H1 (cell line): Measurements from ENCODE around the gene CYLD. TPM values are rescaled to one million over a fixed set of nuclear protein-coding genes. Genes with fewer than 3 reads are reported as not detected.

Experiments
- ASH2L ChIP-seq: fragments of 200-600, 300-600 bp; sonication (generic); IDR thresholded peaks from one replicate; pipeline ENCODE4 v1.7.1; 2017; ENCODE audit warnings: low read length
- CTCF ChIP-seq, 3 experiments: IDR thresholded peaks; 1 replicate in 2 of 3; 2 replicates in 1 of 3; pipeline versions ENCODE4 v1.5.1 to v1.6.1; 2011; ENCODE audit warnings: low read length in 3 of 3, mild to moderate bottlenecking in 3 of 3, inconsistent platforms in 2 of 3, low read depth in 1 of 3, moderate library complexity in 1 of 3; ENCODE audit not compliant: insufficient read depth in 1 of 3; ENCODE audit errors: control extremely low read depth in 1 of 3
- JUND ChIP-seq: IDR thresholded peaks from 2 replicates; pipeline ENCODE4 v1.6.1; 2011; ENCODE audit warnings: mild to moderate bottlenecking, improper control_type of control experiment, low read length
- KDM4A ChIP-seq: IDR thresholded peaks from one replicate; pipeline ENCODE4 v1.7.1; 2012; ENCODE audit warnings: low read depth, mild to moderate bottlenecking, moderate library complexity, low read length, inconsistent platforms; ENCODE audit not compliant: severe bottlenecking
- KDM5A ChIP-seq: fragments of 200-600 bp; IDR thresholded peaks from 2 replicates; pipeline ENCODE4 v1.7.1; 2012; ENCODE audit warnings: mild to moderate bottlenecking, low read length, inconsistent platforms, mixed read lengths
- PHF8 ChIP-seq: fragments of 200-600 bp; sonication (generic); conservative IDR thresholded peaks from 2 replicates; pipeline ENCODE4 v1.7.1; 2012; ENCODE audit warnings: low read depth, mild to moderate bottlenecking, inconsistent platforms, low read length, moderate library complexity
- POLR2A ChIP-seq, 2 experiments: IDR thresholded peaks; 1 replicate in 1 of 2; 2 replicates in 1 of 2; pipeline ENCODE4 v1.6.1; 2011; ENCODE audit warnings: low read depth in 2 of 2, low read length in 2 of 2, mild to moderate bottlenecking in 2 of 2; ENCODE audit errors: control extremely low read depth in 1 of 2
- TAF7 ChIP-seq: optimal IDR thresholded peaks from 2 replicates; pipeline ENCODE3; 2011; ENCODE audit warnings: low read depth, mild to moderate bottlenecking, inconsistent platforms, low read length, moderate library complexity, borderline replicate concordance
- USF2 ChIP-seq: IDR thresholded peaks from 2 replicates; pipeline ENCODE4 v1.6.1; 2011; ENCODE audit warnings: low read length, improper control_type of control experiment
- polyA plus RNA-seq, 7 experiments: library from polyadenylated mRNA; depleted of rRNA in 3 of 7; stranded (reverse) in 5 of 7; unstranded in 2 of 7; fragments of >200 nt in 5 of 7; fragments of 200-250 nt in 2 of 7; gene quantifications; 1 replicate in 5 of 7; 2 replicates in 1 of 7; 4 replicates in 1 of 7; pipeline versions ENCODE4 v1.2.1 to v1.2.3, GENCODE V29; 2011 to 2013; ENCODE audit warnings: missing spikeins in 2 of 7, mixed read lengths in 2 of 7
- total RNA-seq: library from RNA; stranded (reverse); fragmentation: NEBNext Ultra II Directional; extraction: Animal tissue kit (Norgen Biotek cat#: 25700); gene quantifications from 2 replicates; pipeline ENCODE4 v1.2.1, GENCODE V29; 2021

The CYLD gene
- total and polyA plus RNA-seq, 2 of the 8 experiments (the other 6 are each of a cell fraction or from before 2014, with no cell fraction given), result 3.7 to 18.8 TPM

- no peak for TF ChIP-seq USF2
- no peak for TF ChIP-seq JUND
- TF ChIP-seq TAF7, result no peak
- no peak for TF ChIP-seq ASH2L
- TF ChIP-seq CTCF (IDR thresholded peaks at IDR 0.05; ENCODE audit: control extremely low read depth in 1 of 3, insufficient read depth in 1 of 3, low read depth in 1 of 3, low read length in 3 of 3), result no peak
- no peak for TF ChIP-seq KDM5A
- no peak for TF ChIP-seq PHF8
- TF ChIP-seq POLR2A (IDR thresholded peaks at IDR 0.05; ENCODE audit: control extremely low read depth in 1 of 2, low read depth in 2 of 2, low read length in 2 of 2), result no peak
- TF ChIP-seq KDM4A, result no peak
These were observed 9.7 kb upstream of the CYLD start (continued) for GRCh38 chr16:50731989-50732832.
